GM21529 (cell line): ENCODE results near the gene SHISA5.
A peak's percentile ranks its signal among the peaks of the same experiment; 100 is the strongest.
"Not testable (repeated sequence)": the region's sequence is repeated elsewhere in the genome, so short reads cannot be mapped to it uniquely, and the experiment has no call there.

Experiments
- ATAC-seq: cut with Tn5 transposase; IDR thresholded peaks from one replicate; pipeline ENCODE4 v1.9.1; 2021; ENCODE audit not compliant: unreplicated experiment

SHISA5 gene, protein sequence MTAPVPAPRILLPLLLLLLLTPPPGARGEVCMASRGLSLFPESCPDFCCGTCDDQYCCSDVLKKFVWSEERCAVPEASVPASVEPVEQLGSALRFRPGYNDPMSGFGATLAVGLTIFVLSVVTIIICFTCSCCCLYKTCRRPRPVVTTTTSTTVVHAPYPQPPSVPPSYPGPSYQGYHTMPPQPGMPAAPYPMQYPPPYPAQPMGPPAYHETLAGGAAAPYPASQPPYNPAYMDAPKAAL

DNA sequence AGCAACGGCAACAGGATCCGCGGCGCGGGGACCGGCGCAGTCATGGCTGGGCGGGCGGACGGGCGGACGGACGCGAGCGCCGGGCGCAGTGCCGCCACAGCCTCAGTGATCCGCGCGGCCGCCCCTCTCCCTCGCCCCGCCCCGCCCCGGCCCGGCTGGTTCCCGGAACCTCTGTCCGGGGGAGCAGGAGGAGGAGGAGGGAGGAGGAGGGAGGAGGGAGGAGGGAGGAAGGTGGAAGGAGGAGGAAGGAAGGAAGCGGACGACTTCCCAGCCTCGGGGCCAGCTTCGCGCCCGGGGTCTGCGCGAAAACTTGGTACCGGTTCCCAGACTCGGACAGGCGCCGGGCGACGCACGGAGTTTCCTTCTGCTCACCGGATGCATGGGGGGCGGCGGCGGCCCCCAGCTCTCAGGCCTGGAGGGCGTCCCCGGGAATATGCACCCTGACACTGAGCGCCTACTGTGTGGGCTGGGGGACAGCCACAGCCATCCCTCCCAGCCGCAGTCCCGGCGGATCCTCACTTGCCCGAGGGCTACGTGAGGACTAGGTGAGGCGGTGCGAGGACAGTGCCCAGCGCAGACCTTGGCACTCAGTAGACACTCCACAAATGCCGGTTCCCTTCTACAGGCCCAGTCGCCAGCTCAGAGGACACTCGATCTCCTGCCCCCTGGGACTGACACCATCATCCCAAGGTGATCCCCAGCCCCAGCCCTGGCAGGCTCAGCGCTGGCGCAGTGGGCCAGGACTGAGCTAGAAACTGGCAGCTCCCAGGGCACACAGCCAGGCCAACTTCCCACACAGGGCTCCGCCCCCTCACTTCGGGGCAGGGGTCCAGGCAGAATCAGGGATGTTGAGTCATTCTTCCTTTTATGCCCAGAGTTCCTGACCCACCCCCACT, at the start of gene SHISA5:
Gene SHISA5 (minus strand): TSS at position 124 of the 896 bp plus-strand sequence. CDS start 80 bp downstream, at position 44.
- ATAC-seq = no peak

DNA sequence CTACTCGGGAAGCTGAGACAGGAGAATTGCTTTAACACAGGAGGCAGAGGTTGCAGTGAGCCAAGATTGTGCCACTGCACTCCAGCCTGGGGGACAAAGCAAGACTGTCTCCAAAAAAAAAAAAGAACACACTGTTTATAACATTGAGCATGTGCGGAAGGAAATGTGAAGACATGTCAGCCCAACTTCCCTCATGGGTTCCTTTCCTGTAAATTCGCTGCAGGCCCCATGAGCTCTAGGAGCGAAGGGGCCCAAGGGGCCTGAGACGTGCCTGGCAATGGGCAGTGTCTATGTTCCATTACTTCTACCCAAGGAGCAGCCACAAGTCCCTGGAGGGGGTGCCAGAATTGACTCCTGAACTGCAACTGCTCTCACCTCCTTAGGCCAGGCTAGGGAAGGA, 49.4 kb upstream of the SHISA5 start:
- ATAC-seq = no peak

DNA sequence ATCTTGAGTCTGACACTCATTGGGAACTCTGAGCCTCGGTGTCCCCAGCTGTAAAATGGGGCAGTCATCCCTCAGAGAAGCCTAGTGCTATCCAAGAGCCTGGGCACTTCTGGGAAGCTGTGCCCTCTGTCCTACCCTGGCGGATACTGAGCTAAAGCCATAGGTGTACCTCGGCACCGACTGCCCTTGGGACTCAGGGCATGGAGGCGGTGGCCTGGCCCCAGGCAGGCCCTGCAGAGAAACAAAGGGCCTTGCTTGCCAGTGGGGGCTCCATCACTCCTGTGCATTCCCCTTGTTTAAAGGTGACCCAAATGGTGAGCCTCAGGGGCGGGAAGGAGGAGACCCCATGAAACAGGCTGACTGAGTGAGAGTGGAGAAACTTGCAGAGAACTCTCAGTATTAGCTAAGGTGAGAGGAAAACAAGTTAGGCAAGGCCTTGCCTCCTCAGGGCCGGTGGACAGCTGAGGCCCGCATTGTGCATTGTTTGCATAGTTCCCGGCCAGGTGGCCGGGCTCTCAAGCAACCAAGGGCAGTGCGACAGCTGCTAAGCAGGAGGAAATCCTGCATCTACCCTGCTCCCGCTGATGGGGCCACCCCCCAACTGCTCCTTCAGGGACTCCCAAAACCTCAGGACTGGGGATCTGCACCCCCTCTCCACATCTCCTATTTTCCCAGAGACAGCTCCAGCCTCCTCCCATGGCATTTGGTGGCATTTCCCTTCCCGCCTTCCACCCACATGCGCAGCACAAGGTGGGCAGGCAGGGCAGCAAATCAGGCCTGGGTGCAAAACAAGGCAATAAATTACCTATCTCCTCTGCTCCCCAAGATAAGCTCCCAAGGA, 48.4 kb upstream of the SHISA5 start:
- ATAC-seq = no peak

DNA sequence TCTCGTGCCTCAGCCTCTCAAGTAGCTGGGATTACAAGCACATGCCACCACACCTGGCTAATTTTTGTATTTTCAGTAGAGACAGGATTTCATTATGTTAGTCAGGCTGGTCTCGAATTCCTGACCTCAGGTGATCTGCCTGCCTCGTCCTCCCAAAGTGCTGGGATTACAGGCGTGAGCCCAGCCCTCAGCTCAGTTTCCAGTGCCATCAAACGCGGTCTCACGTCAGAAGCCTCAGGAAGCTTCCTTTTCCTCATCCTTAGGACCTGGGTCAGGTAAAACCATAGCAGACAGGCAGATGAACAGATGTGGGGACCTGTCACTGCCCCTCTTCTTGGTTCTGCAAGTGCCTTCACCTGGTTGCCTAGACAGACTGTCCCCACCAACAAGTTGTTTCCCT, 47.7 kb upstream of the SHISA5 start:
- ATAC-seq = not testable (repeated sequence)

DNA sequence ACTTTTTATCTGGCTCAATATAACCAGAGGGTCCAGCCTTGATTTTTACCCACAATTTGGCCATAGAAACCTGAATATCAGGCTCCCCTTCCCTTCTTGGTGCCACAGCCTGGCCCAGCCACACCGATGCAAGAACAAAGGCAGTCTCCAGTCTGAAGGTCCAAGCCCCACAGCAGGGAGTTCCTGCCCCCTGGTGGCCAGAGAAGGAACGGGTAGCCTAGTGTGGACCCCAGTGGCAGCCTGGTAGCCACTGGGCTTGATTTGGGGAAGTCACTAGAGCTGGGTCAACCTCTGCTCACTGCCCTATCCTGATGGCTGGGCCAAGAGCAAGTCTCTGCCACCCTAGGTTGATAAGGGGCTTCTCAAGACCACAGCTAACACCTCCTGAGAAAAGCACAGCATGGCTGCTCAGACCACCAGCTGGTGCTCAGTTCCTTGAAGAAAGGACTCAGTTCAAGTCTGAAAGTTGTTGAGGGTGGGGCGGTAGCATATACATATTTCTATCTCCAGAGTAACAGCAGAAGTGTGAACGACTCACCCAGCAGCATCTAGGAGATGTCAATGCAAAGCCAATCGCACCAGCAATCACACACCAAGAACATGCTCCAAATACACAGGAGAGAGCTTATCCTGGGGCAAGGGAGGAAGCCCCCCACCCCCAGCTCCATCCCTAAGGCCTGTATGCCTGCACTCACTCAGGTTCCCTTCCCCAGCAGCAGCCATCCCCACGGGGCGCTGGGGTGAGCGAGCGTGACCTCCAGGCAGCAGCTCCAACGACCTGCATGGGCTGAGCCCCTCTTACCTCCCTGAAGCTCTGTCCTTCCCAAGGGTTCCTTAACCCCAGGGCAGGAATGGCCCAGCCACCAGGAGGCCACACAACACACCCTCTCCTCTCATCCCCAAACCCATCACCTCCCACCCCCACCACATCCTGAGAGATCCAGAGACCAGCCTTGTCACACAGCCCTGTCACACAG, 45.0 kb upstream of the SHISA5 start:
- ATAC-seq = peak; percentile 63

DNA sequence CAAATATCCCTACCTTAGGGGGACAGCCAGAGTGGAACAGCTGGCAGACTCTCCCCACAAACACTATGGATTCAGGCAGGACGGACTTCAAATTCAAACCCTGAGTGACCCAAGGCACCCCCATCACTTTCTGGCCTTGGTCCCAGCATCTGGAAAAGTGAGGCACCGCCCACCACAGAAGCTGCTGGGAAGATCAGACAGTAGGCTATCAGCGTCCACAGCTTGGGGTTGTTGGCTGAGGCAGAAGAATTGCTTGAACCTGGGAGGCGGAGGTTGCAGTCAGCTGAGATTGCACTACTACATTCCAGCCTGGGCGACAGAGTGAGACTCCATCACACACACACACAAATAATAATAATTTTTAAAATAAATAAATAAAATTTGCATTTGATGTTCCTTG, 44.2 kb upstream of the SHISA5 start:
- no peak for ATAC-seq

DNA sequence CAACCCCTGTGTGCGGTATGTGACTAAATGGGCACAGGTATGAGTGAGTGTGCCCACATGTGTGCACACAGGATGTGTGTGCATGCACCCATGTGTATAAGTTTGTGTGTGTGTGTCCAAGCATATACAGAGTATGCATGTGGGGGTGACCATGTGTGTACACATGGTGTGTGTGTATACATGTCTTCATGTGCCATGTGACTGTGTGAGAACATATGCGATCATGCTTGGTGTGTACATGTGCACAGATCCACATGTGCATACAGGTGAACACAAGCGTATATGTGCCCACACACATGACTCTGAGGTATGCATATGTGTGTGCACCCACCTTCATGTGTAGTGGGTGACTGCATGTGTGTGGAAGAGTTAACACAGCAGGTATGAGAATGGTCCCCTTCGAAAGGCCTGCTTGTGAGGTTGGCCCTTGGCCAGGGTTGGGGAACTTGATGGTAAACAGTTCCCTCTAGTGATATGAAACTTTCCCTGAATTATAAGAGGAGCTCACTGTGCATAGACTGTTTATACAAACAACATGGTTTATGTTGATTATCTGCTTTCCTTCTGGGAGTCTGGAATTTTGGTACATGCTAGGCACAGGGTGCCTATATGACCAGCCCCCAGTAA, 42.3 kb upstream of the SHISA5 start:
- no peak for ATAC-seq

DNA sequence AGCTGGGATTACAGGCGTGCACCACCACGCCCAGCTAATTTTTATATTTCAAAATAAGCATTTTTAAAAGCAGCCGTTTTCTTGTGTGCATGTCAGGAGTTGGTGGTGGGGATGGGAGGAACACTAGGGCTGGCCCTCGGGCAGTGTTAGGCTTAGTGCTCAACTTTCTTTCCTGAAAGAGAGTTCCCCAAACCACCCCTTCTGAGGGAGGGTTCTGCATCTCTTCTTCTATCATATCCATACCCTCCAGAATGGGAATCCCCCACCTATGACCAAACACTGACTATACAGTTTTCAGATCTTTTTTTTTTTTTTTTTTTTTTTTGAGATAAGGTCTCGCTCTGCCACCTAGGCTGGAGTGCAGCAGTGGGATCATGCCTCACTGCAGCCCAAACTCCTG, 40.2 kb upstream of the SHISA5 start:
- no peak for ATAC-seq

DNA sequence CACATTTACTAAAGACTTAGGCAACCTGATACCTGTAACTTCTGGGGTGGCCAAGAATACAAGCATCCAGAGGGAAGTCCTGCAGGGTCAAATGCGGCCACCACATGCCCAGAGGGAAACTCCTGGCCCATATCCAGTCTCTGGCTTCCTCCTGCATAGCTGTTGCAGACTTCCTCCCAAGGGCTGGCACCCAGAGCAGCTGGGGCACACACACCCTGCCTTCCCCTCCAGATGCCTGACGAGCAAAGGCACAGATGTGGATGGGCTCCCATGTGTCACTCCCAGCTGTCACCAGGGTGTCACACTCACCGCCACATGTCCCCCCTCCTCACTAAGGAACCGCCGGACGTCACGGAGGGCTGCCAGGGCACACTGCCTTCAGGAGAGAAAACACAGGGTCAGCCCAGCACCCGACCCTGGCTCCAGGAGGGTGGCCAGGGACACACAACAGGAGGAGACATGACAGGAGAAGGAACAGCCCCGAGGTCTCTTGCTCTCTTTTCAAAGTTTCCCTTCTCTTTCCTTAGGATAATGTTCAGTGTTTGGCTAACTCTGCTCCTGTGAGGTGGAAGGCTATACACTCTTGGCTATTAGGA, 39.4 kb upstream of the SHISA5 start:
- no peak for ATAC-seq

DNA sequence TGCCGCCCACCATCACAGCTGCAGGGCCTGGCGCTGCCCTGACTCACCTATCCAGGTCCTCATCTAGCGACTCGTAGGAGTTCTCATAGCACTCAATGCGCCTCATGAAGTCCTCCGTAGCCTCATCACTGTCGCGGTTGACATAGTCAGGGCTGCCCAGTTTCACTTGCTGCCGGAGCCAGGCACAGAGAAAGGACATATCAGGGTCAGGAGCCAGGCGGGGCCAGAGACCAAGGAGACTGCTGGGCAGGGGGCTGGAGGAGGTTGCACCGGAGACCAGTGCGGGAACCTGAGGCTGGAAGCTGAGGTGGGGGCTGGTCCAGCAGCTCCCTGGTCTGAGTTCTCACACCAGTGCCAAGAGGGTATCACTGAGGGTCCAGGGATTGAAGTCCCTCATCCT, 34.5 kb upstream of the SHISA5 start:
- no peak for ATAC-seq

DNA sequence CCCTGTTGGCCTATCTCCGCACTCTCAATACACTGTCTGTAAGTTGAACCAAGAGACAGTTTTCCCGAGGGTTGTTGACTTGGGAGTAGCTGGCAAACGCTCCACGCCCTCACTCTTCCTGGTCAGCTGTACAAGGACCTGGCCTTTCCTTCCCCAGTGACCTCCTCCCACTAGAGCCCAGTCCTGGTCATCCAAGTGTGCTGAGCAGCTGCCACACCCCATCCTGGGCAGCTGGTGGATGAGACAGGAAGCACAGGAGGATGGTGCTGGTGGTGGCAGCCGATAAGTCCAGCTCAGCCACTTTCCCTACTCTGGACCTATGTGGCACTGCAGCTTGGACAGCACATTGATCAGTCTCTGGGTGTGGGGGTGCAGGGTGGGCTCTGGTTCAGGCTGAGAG, 32.8 kb upstream of the SHISA5 start:
- ATAC-seq = no peak

DNA sequence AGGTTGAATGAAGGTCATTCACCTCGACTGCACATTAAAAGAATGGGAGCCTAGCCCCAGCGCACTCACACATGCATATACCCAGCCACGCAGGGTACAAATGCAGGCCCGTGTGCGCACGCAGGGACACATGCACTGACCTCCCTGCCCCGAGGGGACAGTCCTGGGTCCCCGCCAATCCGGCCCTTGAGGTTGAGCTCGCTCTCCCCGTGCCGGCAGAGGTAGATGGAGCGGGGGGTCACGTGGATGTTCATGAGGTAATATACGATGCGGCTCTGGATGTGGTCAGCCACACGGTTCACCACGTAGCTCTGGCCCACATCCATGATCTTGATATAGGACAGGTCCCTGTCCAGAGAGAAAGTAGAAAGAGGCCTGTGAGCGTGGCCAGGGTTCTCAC, 32.1 kb upstream of the SHISA5 start:
- no peak for ATAC-seq

DNA sequence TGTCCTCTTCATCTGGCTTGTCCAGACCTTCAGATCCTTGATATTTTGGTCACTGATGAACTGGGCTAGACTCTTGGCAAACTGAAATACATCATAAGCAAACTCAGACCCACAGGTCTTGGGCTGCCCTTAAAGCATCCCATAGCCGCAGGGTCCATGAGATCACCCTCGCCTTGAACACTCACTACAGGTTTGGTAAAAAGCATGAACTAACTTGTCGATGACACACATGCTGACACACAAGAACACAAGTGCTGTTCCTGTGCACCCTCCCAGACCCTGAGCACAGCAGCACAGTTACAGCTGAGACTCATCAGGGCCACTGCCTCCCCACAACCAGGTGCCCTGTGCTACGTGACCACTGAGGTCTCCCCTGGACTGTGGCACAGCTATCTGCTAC, 31.6 kb upstream of the SHISA5 start:
- ATAC-seq = no peak

DNA sequence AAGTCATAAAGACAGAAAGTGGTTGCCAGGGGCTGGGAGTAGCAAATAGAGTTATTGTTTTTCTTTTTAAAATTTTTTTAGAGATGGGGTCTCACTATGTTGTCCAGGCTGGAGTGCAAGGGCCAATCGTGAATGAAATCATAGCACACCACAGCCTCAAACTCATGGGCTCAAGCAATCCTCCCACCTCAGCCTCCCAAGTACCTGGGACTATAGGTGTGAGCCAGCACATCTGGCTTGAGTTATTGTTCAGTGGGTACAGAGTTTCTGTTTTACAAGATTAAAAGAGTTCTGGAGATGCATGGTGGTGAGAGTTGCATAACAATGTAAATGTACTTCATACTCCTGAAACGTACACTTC, 29.0 kb upstream of the SHISA5 start:
- ATAC-seq = no peak

DNA sequence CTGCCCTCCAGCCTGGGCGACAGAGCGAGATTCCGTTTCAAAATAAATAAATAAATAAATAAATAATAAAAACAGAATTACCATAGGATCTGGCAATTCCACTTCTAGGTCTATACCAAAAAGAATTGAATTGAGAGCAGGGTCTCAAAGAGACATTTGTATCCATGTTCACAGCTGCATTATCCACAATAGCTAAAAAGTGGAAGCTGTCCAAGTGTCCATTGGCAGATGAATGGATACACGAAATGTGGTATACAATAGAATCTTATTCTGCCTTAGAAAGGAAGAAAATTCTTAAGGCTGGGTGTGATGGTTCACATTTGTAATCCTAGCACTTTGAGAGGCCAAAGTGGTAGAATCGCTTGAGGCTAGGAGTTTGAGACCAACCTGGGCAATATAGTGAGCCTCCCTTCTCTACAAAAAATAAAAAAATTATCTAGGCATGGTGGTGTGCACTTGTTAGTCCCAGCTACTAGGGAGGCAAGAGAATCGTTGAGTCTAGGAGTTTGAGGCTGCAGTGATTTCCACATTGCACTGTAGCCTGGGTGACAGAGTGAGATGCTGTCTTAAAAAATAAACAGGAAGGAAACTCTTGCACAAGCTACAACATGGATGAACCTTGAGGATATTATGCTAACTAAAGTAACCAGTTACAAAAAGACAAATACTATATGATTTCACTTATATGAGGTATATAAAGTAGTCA, 28.4 kb upstream of the SHISA5 start:
- no peak for ATAC-seq

DNA sequence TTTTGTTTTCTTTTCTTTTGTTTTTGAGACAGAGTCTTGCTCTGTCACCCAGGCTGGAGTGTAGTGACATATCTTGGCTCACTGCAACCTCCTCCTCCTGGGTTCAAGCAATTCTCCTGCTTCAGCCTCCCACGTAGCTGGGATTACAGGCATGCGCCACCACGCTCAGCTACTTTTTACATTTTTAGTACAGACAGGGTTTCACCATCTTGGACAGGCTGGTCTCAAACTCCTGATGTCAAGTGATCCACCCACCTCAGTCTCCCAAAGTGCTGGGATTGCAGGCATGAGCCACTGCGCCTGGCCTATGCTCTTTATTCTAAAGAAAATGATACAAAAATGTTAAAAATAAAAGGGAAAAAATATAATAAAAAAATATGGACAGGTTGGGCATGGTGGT, 26.7 kb upstream of the SHISA5 start:
- not testable (repeated sequence) for ATAC-seq

DNA sequence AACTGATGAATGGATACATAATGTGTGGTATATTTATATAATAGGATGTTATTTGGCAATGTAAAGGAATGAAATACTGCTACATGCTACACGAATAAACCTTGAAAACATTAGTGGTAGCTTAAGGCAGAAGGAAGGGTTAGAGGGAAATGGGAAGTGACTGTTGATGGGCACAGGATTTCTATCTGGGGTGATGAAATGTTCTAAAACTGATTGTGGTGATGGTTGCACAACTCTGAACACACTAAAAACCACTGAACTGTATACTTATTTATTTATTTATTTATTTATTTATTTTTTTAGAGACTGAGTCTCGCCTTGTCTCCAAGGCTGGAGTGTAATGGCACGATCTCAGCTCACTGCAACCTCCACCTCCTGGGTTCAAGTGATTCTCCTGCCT, 24.8 kb upstream of the SHISA5 start:
- ATAC-seq = no peak

DNA sequence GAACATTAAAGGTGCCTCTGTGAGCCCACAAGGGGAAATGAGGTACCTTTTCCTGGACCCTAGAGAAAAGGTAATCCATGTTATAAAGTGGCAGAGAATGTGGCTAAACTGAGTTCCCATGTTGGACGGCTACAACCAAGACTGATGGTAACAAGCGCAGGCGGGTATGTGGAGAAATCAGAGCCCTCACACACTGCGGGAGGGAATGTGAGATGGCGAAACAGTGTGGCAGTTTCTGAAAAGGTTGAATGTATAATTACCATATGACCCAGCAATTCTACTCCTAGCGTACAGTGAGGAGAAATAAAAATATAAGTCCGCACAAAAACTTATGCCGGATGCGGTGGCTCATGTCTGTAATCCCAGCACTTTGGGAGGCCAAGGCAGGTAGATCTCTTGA, 24.1 kb upstream of the SHISA5 start:
- ATAC-seq = no peak

DNA sequence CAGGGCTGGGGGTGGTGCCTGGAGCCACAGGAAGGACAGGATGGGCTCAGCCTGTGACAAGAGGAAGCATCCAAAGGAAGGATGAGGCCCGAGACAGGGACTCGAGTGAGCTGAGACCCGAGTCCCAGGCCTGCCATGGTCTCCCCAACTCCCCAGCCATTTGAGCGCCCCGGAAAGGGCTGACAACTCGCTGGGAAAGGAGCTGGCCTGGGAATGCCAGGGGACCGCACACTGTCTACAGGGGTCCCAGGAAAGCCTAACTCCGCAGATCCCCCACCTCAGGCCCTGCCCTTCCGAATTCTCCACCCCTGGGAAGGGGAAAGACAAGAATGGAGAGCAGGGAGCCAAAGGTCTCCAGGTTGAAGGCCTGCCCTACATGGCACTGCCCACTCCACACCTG, 21.0 kb upstream of the SHISA5 start:
- no peak for ATAC-seq
